Inflammatory macrophage treated with lipopolysaccharide for 1 hour (primary cell): ENCODE measurements around the gene TBC1D24.

ENCODE experiments used
- DNase-seq, 2 donors: peaks; one replicate each; pipeline ENCODE4 v3.0.0-alpha.2; 2020 to 2022

Gene TBC1D24

GRCh38 chr16:2483939-2484897 lies 9.3 kb downstream of the TBC1D24 start:
- no peak for DNase-seq

GRCh38 chr16:2484898-2485508 lies 10.1 kb downstream of the TBC1D24 start:
- DNase-seq: no peak

GRCh38 chr16:2485811-2486507 lies 11.0 kb downstream of the TBC1D24 start:
- DNase-seq: no peak

GRCh38 chr16:2486645-2487516 lies 12.0 kb downstream of the TBC1D24 start:
- DNase-seq: peak; percentile 60 to 78

GRCh38 chr16:2487517-2487842 lies 12.6 kb downstream of the TBC1D24 start:
- no peak for DNase-seq

- DNase-seq: peak; percentile 69 to 79
Observed at GRCh38 chr16:2487903-2488531, 13.1 kb downstream of the TBC1D24 start.

- DNase-seq: no peak
Observed at GRCh38 chr16:2489581-2489980, 14.7 kb downstream of the TBC1D24 start.

- no peak for DNase-seq
Observed at GRCh38 chr16:2490190-2491105, 15.5 kb downstream of the TBC1D24 start.

GRCh38 chr16:2492292-2492691 lies 17.4 kb downstream of the TBC1D24 start:
- no peak for DNase-seq

GRCh38 chr16:2493605-2494004 lies 18.7 kb downstream of the TBC1D24 start:
- DNase-seq: no peak

GRCh38 chr16:2494616-2495015 lies 19.7 kb downstream of the TBC1D24 start:
- no peak for DNase-seq

GRCh38 chr16:2495041-2495440 lies 20.1 kb downstream of the TBC1D24 start:
- no peak for DNase-seq

GRCh38 chr16:2496223-2497115 lies 21.5 kb downstream of the TBC1D24 start:
- no peak for DNase-seq

- no peak for DNase-seq
Observed at GRCh38 chr16:2497116-2497630, 22.2 kb downstream of the TBC1D24 start.

- no peak for DNase-seq
Observed at GRCh38 chr16:2497695-2498484, 23.0 kb downstream of the TBC1D24 start.

GRCh38 chr16:2498531-2499253 lies 23.8 kb downstream of the TBC1D24 start:
- no peak for DNase-seq

GRCh38 chr16:2499454-2499853 lies 24.5 kb downstream of the TBC1D24 start:
- DNase-seq: no peak

- DNase-seq: no peak
Observed at GRCh38 chr16:2499890-2500429, 25.0 kb downstream of the TBC1D24 start.
